Large intestine (tissue), 3 donors: ENCODE data around the gene ZNF710. TPM values are rescaled to one million over a fixed set of nuclear protein-coding genes. Genes with fewer than 3 reads are reported as not detected.
A peak's percentile ranks its signal among the peaks of the same experiment; 100 is the strongest.

Experiments
- DNase-seq, 2 donors: peaks; one replicate each; pipeline versions ENCODE4 v3.0.0 to v3.0.0-alpha.2; 2013
- H3K27ac ChIP-seq: one replicate; pipeline ENCODE4 v1.5.1; 2013; ENCODE audit warnings: low read length
- H3K27me3 ChIP-seq: 2 replicates; pipeline ENCODE4 v1.6.1; 2013; ENCODE audit warnings: low read length; ENCODE audit not compliant: control insufficient read depth, insufficient read depth
- H3K36me3 ChIP-seq: 2 replicates; pipeline ENCODE4 v1.6.1; 2013; ENCODE audit warnings: low read length; ENCODE audit not compliant: control insufficient read depth, insufficient read depth
- H3K4me1 ChIP-seq: one replicate; pipeline ENCODE4 v1.6.1; 2013; ENCODE audit warnings: low read length; ENCODE audit not compliant: control insufficient read depth, insufficient read depth
- H3K4me3 ChIP-seq: one replicate; pipeline ENCODE4 v1.5.1; 2013; ENCODE audit warnings: low read length
- H3K9me3 ChIP-seq: one replicate; pipeline ENCODE4 v1.6.1; 2013; ENCODE audit warnings: mild to moderate bottlenecking, low read depth, low read length, moderate library complexity; ENCODE audit not compliant: control insufficient read depth
- WGBS: methylation state at CpG from one replicate; pipeline ENCODE4 v1.1.5; 2013; ENCODE audit warnings: low lambda C conversion rate; ENCODE audit not compliant: insufficient coverage; 5-methylcytosine and 5-hydroxymethylcytosine counted together
- polyA plus RNA-seq: library from polyadenylated mRNA; unstranded; fragments of 120-200 nt; gene quantifications from one replicate; pipeline ENCODE4 v1.2.1, GENCODE V29; 2013

Gene ZNF710
- polyA plus RNA-seq, 1 donor, result 22.6 TPM

DNA sequence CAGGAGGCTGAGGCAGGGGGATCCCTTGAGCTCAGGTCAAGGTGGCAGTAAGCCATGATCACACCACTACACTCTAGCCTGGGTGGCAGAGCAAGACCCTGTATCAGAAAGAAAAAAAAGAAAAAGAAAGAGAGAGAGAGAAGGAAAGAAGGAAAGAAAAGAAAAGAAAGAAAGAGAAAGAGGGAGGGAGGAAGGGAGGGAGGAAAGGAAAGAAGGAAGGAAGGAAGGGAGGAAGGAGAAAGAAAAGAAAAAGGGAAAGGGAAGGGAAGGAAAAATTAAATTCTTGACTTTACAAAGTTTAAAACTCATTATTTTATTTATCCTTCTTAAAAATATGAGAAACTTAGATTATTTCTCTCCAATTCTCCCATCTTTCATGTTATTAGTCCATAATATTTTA is 118.2 kb downstream of the ZNF710 start:
- no peaks in the 10 kb centered on the region for H3K27me3 ChIP-seq
- no peak overlapping the region for H3K4me3 ChIP-seq
- DNase-seq, result no peak
- H3K9me3 ChIP-seq, result peaks cover 10% of the 10 kb centered on the region
- H3K36me3 ChIP-seq, result no peaks in the 10 kb centered on the region
- no peak overlapping the region for H3K27ac ChIP-seq
- H3K4me1 ChIP-seq, result no peaks in the 10 kb centered on the region

DNA sequence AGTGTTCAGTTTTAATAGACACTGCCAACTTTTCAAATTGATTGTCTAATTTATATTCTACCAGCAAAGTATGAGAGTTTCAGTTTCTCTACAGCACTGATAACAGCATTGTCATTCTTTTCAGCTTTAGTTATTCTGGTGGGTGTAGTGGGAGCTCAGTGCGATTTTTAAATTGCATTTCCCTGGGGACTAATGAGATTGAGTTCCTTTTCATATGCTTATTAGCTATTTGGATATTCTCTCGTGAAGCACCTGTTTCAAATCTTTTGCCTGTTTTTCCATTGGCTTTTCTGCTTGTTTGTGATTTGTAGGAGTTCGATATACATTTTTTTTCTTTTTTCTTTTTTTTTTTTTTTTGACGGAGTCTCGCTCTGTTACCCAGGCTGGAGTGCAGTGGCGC is 120.0 kb downstream of the ZNF710 start:
- Histone ChIP-seq H3K27me3 (no peaks in the 10 kb centered on the region), H3K36me3 (no peaks in the 10 kb centered on the region), H3K4me3 (no peak overlapping the region), H3K4me1 (no peaks in the 10 kb centered on the region), H3K9me3 (no peaks in the 10 kb centered on the region), H3K27ac (no peak overlapping the region)
- DNase-seq, result no peak
- 100% methylated on average over 2 of the region's 6 CpGs for WGBS

GRCh38 chr15:90124507-90124906 is 123.4 kb downstream of the ZNF710 start:
- Histone ChIP-seq H3K4me3 (no peak overlapping the region), H3K9me3 (no peaks in the 10 kb centered on the region)

GRCh38 chr15:90126022-90126421 is 124.9 kb downstream of the ZNF710 start:
- no peaks in the 10 kb centered on the region for H3K9me3 ChIP-seq
- H3K4me1 ChIP-seq, result peaks cover 6% of the 10 kb centered on the region
- no peaks in the 10 kb centered on the region for H3K36me3 ChIP-seq
- H3K27me3 ChIP-seq, result no peaks in the 10 kb centered on the region
- WGBS, result no CpG with 5 or more reads among the region's 6 CpGs
- DNase-seq, result peak in 1 of 2 donors; percentile 39
- no peak overlapping the region for H3K4me3 ChIP-seq
- no peak overlapping the region for H3K27ac ChIP-seq

More at GRCh38 chr15:90124507-90124906, 123.4 kb downstream of the ZNF710 start:
- H3K4me1 ChIP-seq, result peaks cover 6% of the 10 kb centered on the region
- peak in 1 of 2 donors; percentile 67 for DNase-seq
- no peaks in the 10 kb centered on the region for H3K27me3 ChIP-seq
- H3K27ac ChIP-seq, result peak overlapping the region; percentile 3
- no peaks in the 10 kb centered on the region for H3K36me3 ChIP-seq

GRCh38 chr15:90126596-90127435 is 125.7 kb downstream of the ZNF710 start:
- no peak overlapping the region for H3K4me3 ChIP-seq
- no peak for DNase-seq
- no peaks in the 10 kb centered on the region for H3K9me3 ChIP-seq
- no peaks in the 10 kb centered on the region for H3K27me3 ChIP-seq
- H3K27ac ChIP-seq, result no peak overlapping the region
- no peaks in the 10 kb centered on the region for H3K36me3 ChIP-seq
- peaks cover 6% of the 10 kb centered on the region for H3K4me1 ChIP-seq
- no CpG with 5 or more reads among the region's 10 CpGs for WGBS

GRCh38 chr15:90130291-90130690 is 129.2 kb downstream of the ZNF710 start:
- Histone ChIP-seq H3K36me3 (no peaks in the 10 kb centered on the region), H3K9me3 (no peaks in the 10 kb centered on the region), H3K4me1 (peaks cover 6% of the 10 kb centered on the region), H3K4me3 (no peak overlapping the region), H3K27me3 (no peaks in the 10 kb centered on the region), H3K27ac (no peak overlapping the region)
- no peak for DNase-seq
- no CpG with 5 or more reads among the region's 8 CpGs for WGBS

Other genes with a start within 250 kb of the ZNF710 start
- 0.30 TPM for gene MESP2, start 225.0 kb upstream of the ZNF710 start, polyA plus RNA-seq
- 1,092 TPM for gene ANPEP, start 186.5 kb upstream of the ZNF710 start, polyA plus RNA-seq
- gene AP3S2, start 107.3 kb upstream of the ZNF710 start, polyA plus RNA-seq, result 26.1 TPM
- gene ARPIN, start 88.4 kb upstream of the ZNF710 start, polyA plus RNA-seq, result 31.3 TPM
- 85.2 TPM for gene IDH2, start 101.1 kb downstream of the ZNF710 start, polyA plus RNA-seq
- 57.7 TPM for gene SEMA4B, start 200.0 kb downstream of the ZNF710 start, polyA plus RNA-seq
- 87.1 TPM for gene CIB1, start 232.6 kb downstream of the ZNF710 start, polyA plus RNA-seq
- 7.8 TPM for gene GDPGP1, start 232.9 kb downstream of the ZNF710 start, polyA plus RNA-seq
- 0.33 TPM for gene TTLL13, start 248.2 kb downstream of the ZNF710 start, polyA plus RNA-seq